WTC11 (cell line): Measurements from ENCODE around the gene CALHM1. TPM values are rescaled to one million over a fixed set of nuclear protein-coding genes. Genes with fewer than 3 reads are reported as not detected.

ENCODE experiments used
- ATAC-seq: fragments of 200-7000 bp; cut with Tn5 transposase; 2 replicates; pipeline ENCODE4 v1.10.0; 2021; ENCODE audit warnings: mild to moderate bottlenecking, moderate library complexity
- CTCF ChIA-PET: fragments of 300-600 bp; sonication (Branson Sonifier 250); formaldehyde crosslinking; loops from one replicate; lab custom pipeline; 2021; ENCODE audit warnings: antibody characterized with exemption; lab: Charles Lee
- POLR2A ChIA-PET: fragments of 350-600 bp; sonication (Branson Sonifier 250); formaldehyde crosslinking; loops from one replicate; lab custom pipeline; 2021; ENCODE audit warnings: antibody characterized with exemption; lab: Charles Lee
- DNase-seq: peaks from one replicate; pipeline ENCODE4 v3.0.0; 2021; ENCODE audit warnings: low spot score
- H3K27ac Mint-ChIP-seq: 2 replicates; pipeline ENCODE4 v1.8.0; 2021; ENCODE audit warnings: mixed read lengths
- H3K27me3 Mint-ChIP-seq: 2 replicates; pipeline ENCODE4 v1.8.0; 2021; ENCODE audit warnings: low read depth, mild to moderate bottlenecking, moderate library complexity, mixed read lengths
- H3K36me3 Mint-ChIP-seq: 2 replicates; pipeline ENCODE4 v1.8.0; 2021; ENCODE audit warnings: mixed read lengths
- H3K4me1 Mint-ChIP-seq: 2 replicates; pipeline ENCODE4 v1.8.0; 2022; ENCODE audit warnings: mixed read lengths
- H3K4me3 Mint-ChIP-seq: 2 replicates; pipeline ENCODE4 v1.8.0; 2021; ENCODE audit warnings: mild to moderate bottlenecking, moderate library complexity, mixed read lengths
- H3K9me3 Mint-ChIP-seq: 2 replicates; pipeline ENCODE4 v1.8.0; 2021; ENCODE audit warnings: mixed read lengths
- CREM ChIP-seq: sonication (generic); formaldehyde crosslinking; IDR thresholded peaks from 2 replicates; pipeline ENCODE4 v1.8.1; 2022; ENCODE audit warnings: mild to moderate bottlenecking, missing genetic modification reagents, moderate library complexity
- ETV6 ChIP-seq: sonication (generic); formaldehyde crosslinking; IDR thresholded peaks from 2 replicates; pipeline ENCODE4 v1.8.1; 2022; ENCODE audit warnings: mild to moderate bottlenecking, missing genetic modification reagents
- JAZF1 ChIP-seq: fragments of 250-450 bp; sonication (Bioruptor Pico); IDR thresholded peaks from 2 replicates; pipeline ENCODE4 v1.9.0; 2021; ENCODE audit warnings: moderate library complexity, mild to moderate bottlenecking, inconsistent platforms
- NFYB ChIP-seq: sonication (generic); formaldehyde crosslinking; conservative IDR thresholded peaks from 2 replicates; pipeline ENCODE4 v1.8.0; 2022; ENCODE audit warnings: low read depth, missing genetic modification reagents
- SMAD3 ChIP-seq: sonication (generic); formaldehyde crosslinking; IDR thresholded peaks from 2 replicates; pipeline ENCODE4 v1.8.0; 2022; ENCODE audit warnings: missing genetic modification reagents, mild to moderate bottlenecking, borderline replicate concordance
- SMAD4 ChIP-seq: sonication (generic); formaldehyde crosslinking; IDR thresholded peaks from 2 replicates; pipeline ENCODE4 v1.8.0; 2022; ENCODE audit warnings: mild to moderate bottlenecking, missing genetic modification reagents
- TCF7 ChIP-seq: sonication (generic); formaldehyde crosslinking; IDR thresholded peaks from 2 replicates; pipeline ENCODE4 v1.8.0; 2022; ENCODE audit warnings: mild to moderate bottlenecking, low read depth, missing genetic modification reagents, moderate library complexity
- ZNF121 ChIP-seq: sonication (generic); formaldehyde crosslinking; IDR thresholded peaks from 2 replicates; pipeline ENCODE4 v1.8.0; 2023; ENCODE audit warnings: missing genetic modification reagents
- ZNF138 ChIP-seq: sonication (generic); formaldehyde crosslinking; conservative IDR thresholded peaks from 2 replicates; pipeline ENCODE4 v1.8.1; 2022; ENCODE audit warnings: mild to moderate bottlenecking, moderate library complexity, missing genetic modification reagents
- ZNF219 ChIP-seq: sonication (generic); formaldehyde crosslinking; IDR thresholded peaks from 2 replicates; pipeline ENCODE4 v1.8.0; 2023; ENCODE audit warnings: missing genetic modification reagents, mild to moderate bottlenecking, borderline replicate concordance
- ZNF317 ChIP-seq: sonication (generic); formaldehyde crosslinking; IDR thresholded peaks from 2 replicates; pipeline ENCODE4 v1.8.1; 2023; ENCODE audit warnings: low read depth, mild to moderate bottlenecking, moderate library complexity, missing genetic modification reagents, borderline replicate concordance
- ZNF671 ChIP-seq: fragments of 250-450 bp; sonication (Bioruptor Pico); IDR thresholded peaks from 2 replicates; pipeline ENCODE4 v1.8.0; 2021; ENCODE audit warnings: mild to moderate bottlenecking
- total RNA-seq: library from RNA; stranded (reverse); gene quantifications from 3 replicates; pipeline ENCODE4 v1.2.3, GENCODE V29; 2021
- TF ChIP-seq, protein P1 (sequence below): fragments of 250-450 bp; sonication (Bioruptor Pico); IDR thresholded peaks from 2 replicates; pipeline ENCODE4 v1.9.0; 2021; ENCODE audit warnings: mild to moderate bottlenecking
- TF ChIP-seq, protein P2 (sequence below): sonication (generic); formaldehyde crosslinking; IDR thresholded peaks from 2 replicates; pipeline ENCODE4 v1.8.1; 2022; ENCODE audit warnings: mild to moderate bottlenecking, missing genetic modification reagents, moderate library complexity, borderline replicate concordance
- TF ChIP-seq, protein P3 (sequence below): sonication (generic); formaldehyde crosslinking; IDR thresholded peaks from 2 replicates; pipeline ENCODE4 v1.8.1; 2023; ENCODE audit warnings: mild to moderate bottlenecking, missing genetic modification reagents
- TF ChIP-seq, protein P4 (sequence below): sonication (generic); formaldehyde crosslinking; conservative IDR thresholded peaks from 2 replicates; pipeline ENCODE4 v1.8.1; 2022; ENCODE audit warnings: mild to moderate bottlenecking, missing genetic modification reagents

The CALHM1 gene
- total RNA-seq, 1 experiment from 2014 or later = 0.39 TPM

DNA sequence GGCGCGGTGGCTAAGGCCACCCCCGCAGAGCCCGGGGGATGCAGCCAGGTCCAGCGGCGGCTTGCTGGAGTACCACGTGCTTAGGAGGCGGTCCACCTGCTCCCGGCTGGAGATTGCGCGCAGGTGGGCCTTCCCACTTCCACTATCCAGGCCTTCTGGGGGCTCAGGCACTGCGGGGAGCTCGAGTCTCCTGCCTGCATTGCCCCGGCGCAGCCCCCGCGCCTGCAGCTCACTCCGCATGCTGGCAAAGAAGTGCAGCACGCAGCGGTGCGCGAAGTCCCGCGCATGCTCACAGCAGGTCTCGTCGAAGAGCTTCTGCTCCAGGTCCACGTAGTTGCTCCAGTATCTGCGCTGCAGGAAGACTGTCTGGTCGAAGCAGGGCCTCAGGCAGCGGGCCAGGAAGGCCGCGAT, 14.6 kb upstream of the CALHM1 start:
- Mint-ChIP-seq H3K27me3 (no peaks in the 10 kb centered on the region; the same call in 1 of the 2 replicates), H3K36me3 (no peaks in the 10 kb centered on the region), H3K4me3 (no peak overlapping the region), H3K9me3 (no peaks in the 10 kb centered on the region), H3K4me1 (peaks cover 17% of the 10 kb centered on the region), H3K27ac (no peak overlapping the region)
- CTCF ChIA-PET = no interaction called here
- POLR2A ChIA-PET = interaction anchor here (1.0 kb wide), 1 partner anchor 105 kb away, joined by 3 read pairs; no protein-coding TSS in a partner anchor
- TF ChIP-seq, protein P1, sequence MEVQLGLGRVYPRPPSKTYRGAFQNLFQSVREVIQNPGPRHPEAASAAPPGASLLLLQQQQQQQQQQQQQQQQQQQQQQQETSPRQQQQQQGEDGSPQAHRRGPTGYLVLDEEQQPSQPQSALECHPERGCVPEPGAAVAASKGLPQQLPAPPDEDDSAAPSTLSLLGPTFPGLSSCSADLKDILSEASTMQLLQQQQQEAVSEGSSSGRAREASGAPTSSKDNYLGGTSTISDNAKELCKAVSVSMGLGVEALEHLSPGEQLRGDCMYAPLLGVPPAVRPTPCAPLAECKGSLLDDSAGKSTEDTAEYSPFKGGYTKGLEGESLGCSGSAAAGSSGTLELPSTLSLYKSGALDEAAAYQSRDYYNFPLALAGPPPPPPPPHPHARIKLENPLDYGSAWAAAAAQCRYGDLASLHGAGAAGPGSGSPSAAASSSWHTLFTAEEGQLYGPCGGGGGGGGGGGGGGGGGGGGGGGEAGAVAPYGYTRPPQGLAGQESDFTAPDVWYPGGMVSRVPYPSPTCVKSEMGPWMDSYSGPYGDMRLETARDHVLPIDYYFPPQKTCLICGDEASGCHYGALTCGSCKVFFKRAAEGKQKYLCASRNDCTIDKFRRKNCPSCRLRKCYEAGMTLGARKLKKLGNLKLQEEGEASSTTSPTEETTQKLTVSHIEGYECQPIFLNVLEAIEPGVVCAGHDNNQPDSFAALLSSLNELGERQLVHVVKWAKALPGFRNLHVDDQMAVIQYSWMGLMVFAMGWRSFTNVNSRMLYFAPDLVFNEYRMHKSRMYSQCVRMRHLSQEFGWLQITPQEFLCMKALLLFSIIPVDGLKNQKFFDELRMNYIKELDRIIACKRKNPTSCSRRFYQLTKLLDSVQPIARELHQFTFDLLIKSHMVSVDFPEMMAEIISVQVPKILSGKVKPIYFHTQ (CRISPR knock-in tag) = no peak
- DNase-seq (no peak), ATAC-seq (no peak)

DNA sequence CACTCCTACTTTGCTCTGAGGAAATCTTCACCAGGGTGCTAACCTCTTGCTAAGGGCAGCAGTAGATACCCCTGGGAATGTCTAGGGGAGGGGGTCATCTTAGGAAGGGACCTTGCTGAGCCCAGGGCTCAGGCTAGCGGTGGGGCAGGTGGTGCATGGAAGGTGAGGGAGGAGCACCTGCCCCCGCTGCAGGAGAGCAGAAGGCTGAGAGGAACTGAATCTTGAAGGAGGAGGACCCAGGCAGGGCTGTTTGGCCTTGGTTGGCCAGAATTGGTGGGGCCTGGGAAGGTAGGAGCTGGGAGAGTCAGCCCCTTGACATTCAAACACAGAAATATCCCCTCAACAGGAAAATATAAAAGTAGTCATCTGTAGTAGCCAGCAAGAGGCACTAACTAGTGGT, 13.3 kb upstream of the CALHM1 start:
- no peaks in the 10 kb centered on the region for H3K36me3 Mint-ChIP-seq
- ChIA-PET CTCF (interaction anchor here (1.1 to 3.2 kb wide), 3 partner anchors 13 to 71 kb away, joined by 3 to 11 read pairs (median 3); no protein-coding TSS in a partner anchor), POLR2A (no interaction called here)
- TF ChIP-seq JAZF1 (CRISPR knock-in tag) = no peak
- TF ChIP-seq, protein P2, sequence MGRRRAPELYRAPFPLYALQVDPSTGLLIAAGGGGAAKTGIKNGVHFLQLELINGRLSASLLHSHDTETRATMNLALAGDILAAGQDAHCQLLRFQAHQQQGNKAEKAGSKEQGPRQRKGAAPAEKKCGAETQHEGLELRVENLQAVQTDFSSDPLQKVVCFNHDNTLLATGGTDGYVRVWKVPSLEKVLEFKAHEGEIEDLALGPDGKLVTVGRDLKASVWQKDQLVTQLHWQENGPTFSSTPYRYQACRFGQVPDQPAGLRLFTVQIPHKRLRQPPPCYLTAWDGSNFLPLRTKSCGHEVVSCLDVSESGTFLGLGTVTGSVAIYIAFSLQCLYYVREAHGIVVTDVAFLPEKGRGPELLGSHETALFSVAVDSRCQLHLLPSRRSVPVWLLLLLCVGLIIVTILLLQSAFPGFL (CRISPR knock-in tag) = no peak
- TF ChIP-seq NFYB (CRISPR knock-in tag) = no peak
- no peak for TF ChIP-seq ZNF219 (CRISPR knock-in tag)
- TF ChIP-seq, protein P3, sequence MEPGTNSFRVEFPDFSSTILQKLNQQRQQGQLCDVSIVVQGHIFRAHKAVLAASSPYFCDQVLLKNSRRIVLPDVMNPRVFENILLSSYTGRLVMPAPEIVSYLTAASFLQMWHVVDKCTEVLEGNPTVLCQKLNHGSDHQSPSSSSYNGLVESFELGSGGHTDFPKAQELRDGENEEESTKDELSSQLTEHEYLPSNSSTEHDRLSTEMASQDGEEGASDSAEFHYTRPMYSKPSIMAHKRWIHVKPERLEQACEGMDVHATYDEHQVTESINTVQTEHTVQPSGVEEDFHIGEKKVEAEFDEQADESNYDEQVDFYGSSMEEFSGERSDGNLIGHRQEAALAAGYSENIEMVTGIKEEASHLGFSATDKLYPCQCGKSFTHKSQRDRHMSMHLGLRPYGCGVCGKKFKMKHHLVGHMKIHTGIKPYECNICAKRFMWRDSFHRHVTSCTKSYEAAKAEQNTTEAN = no peak
- no peak for TF ChIP-seq ZNF317 (CRISPR knock-in tag)
- TF ChIP-seq SMAD3 (CRISPR knock-in tag) = no peak
- TF ChIP-seq ETV6 (CRISPR knock-in tag) = no peak
- TF ChIP-seq ZNF121 = no peak
- no peak for TF ChIP-seq ZNF671 (CRISPR knock-in tag)
- no peak for TF ChIP-seq TCF7
- DNase-seq (no peak), ATAC-seq (no peak)
- peaks cover 17% of the 10 kb centered on the region for H3K4me1 Mint-ChIP-seq
- no peaks in the 10 kb centered on the region for H3K9me3 Mint-ChIP-seq
- H3K27ac Mint-ChIP-seq = 0 out of 2 replicates have a peak overlapping the region, but pooled peaks have one; percentile 37
- no peak overlapping the region for H3K4me3 Mint-ChIP-seq
- no peaks in the 10 kb centered on the region; the same call in 1 of the 2 replicates for H3K27me3 Mint-ChIP-seq

DNA sequence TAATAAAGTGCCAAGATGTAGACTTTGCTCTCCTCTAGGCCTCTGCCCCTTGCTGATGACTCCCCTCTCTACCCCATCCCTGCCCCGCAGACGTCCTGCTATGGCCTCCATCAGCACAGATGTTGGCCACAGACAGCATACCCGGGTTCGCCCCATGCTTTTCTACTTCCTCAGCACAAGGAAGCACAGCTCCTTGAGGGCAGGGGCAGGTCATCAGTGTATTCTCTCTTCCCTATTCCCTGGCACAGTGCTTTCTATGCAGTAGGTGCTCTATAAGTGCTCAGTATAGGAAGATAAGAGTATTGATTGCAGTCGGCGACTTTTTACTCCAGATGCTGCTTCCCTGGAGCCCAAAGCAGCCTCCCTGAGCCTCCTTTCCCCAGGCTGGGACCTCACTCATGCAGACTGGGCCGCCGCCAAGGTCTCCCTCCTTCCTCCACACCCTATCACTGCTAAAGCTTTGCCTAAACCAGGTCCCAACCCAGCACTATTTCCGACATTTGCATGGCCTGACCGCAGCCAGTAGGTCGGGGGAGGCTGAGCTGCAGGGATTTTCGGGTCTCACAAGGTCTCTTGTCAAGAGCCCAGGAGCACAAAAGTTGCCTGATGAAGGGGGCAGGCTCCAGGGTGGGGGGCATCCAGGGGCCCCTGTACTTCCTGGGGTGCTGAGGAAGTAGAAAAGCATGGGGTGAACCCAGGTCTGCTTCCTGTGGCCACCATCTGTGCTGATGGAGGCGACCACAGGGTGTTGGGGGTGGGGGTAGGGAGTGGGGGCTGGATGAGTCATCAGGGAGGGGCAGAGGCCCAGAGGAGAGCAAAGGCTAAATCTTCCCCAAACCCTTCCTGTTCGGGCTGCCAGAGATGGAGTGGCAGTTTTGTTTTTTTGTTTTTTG, 12.3 kb upstream of the CALHM1 start:
- H3K9me3 Mint-ChIP-seq = no peaks in the 10 kb centered on the region
- H3K4me3 Mint-ChIP-seq = no peak overlapping the region
- POLR2A ChIA-PET = no interaction called here
- CTCF ChIA-PET = interaction anchor here (0.6 to 3.2 kb wide), 4 partner anchors 12 to 1461 kb away, joined by 3 to 11 read pairs (median 3); partner anchors contain the start of gene CALHM2
- no peak overlapping the region for H3K27ac Mint-ChIP-seq
- H3K4me1 Mint-ChIP-seq = peaks cover 11% of the 10 kb centered on the region
- DNase-seq (no peak), ATAC-seq (peak; percentile 58)
- no peaks in the 10 kb centered on the region; the same call in 1 of the 2 replicates for H3K27me3 Mint-ChIP-seq
- H3K36me3 Mint-ChIP-seq = no peaks in the 10 kb centered on the region
- TF ChIP-seq SMAD4 (CRISPR knock-in tag) (no peak), CREM (CRISPR knock-in tag) (no peak), ZNF138 (no peak)
- TF ChIP-seq, protein P2 (CRISPR knock-in tag) = no peak
- TF ChIP-seq, protein P4, sequence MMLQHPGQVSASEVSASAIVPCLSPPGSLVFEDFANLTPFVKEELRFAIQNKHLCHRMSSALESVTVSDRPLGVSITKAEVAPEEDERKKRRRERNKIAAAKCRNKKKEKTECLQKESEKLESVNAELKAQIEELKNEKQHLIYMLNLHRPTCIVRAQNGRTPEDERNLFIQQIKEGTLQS = no peak
